Measurements from ENCODE around the gene SLC15A2.
"Not testable (repeated sequence)": the region's sequence is repeated elsewhere in the genome, so short reads cannot be mapped to it uniquely, and the experiment has no call there.

Gene SLC15A2

DNA sequence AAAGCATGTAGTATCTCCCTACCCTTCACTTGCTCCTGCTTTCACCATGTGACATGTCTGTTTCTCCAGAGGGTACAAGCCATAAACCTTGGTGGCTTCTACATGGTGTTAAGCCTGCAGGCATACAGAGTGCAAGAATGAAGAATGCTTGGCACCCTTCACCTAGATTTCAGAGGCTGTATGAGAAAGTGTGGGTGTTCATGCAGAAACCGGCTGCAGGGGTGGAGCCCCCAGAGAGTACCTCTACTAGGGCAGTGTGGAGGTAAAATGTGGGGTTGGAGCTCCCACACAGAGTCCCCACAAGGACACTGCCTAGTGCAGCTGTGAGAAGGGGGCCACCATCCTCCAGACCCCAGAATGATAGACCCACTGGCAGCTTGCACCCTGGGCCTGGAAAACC is 32.2 kb downstream of the SLC15A2 start:
- no peak for DNase-seq (ENCODE audit: low spot score)

DNA sequence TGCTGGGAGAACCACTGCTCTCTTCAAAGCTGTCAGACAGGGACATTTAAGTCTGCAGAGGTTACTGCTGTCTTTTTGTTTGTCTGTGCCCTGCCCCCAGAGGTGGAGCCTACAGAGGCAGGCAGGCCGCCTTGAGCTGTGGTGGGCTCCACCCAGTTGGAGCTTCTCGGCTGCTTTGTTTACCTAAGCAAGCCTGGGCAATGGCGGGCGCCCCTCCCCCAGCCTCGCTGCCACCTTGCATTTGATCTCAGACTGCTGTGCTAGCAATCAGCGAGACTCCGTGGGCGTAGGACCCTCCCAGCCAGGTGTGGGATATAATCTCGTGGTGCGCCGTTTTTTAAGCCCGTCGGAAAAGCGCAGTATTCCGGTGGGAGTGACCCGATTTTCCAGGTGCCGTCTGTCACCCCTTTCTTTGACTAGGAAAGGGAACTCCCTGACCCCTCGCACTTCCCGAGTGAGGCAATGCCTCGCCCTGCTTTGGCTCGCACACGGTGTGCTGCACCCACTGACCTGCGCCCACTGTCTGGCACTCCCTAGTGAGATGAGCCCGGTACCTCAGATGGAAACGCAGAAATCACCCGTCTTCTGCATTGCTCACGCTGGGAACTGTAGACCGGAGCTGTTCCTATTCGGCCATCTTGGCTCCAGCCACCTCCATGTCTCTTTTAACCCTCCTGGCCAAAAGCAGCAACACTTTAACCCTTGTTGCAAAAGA is 44.1 kb downstream of the SLC15A2 start:
- not testable (repeated sequence) for DNase-seq (ENCODE audit: low spot score)

DNA sequence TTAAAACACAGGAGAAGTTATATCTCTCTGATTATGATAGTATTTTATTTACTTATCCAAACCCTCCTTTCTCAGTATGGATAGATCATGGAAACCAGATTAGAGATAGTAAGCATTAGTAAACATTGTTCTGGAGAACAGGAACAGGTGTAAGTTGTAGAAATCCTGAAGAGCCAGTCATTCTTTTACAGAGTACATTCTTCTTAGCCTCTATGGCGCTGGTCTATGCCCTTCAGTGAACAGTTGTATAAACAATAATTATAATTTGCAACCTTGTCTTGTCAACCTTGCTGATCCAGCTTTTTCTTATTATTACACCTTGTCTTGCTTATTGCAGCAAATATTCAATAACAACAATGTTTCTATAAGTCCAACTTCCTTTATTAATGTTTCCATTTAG is 47.4 kb downstream of the SLC15A2 start:
- DNase-seq (ENCODE audit: low spot score), result no peak

DNA sequence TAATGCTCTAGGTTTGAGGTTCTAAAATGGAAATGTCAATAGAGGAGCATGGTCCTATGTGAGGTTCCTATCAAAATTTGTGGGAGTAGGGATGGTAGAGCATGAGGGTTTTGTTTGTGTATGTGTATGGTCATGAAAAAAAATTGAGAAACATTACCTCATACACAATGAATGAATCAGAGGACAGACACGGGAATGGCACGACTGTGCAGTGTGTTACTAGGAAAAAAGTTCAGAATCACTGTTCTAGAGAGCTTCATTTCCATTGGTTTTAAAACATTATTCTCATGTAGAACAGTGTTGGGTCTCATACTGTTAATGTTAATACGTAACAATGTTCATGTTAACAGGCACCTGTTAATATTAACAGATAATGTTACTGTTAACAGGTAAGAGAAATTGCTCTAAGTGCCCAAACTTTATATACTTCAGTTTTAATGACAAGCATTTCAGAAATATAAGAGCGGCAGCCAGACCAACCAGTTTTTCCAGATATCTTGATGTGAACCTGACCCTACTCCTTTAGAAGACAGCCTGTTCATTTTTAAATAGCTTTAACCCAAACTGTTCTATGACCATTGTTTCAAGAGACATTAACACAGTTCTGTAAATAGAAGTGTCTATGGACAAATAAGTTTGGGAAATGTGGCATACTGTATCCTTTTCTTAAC is 48.0 kb downstream of the SLC15A2 start:
- no peak for DNase-seq (ENCODE audit: low spot score)

DNA sequence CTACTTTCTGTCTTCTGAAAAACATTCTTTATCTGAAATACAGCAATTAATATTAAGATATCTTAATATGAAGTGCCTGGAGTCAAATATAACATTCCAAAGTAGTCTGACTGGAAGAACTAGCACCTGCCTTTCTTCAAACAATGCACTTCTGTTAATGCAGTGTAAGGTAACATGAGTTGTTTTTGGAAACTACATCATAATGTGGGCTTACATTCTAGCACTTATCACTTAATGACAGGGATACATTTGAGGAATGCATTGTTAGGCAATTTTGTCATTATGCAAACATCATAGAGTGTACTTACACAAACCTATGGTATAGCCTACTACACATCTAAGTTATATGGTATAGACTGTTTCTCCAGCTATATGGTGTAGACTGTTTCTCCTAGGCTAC is 49.2 kb downstream of the SLC15A2 start:
- DNase-seq (ENCODE audit: low spot score), result no peak

DNA sequence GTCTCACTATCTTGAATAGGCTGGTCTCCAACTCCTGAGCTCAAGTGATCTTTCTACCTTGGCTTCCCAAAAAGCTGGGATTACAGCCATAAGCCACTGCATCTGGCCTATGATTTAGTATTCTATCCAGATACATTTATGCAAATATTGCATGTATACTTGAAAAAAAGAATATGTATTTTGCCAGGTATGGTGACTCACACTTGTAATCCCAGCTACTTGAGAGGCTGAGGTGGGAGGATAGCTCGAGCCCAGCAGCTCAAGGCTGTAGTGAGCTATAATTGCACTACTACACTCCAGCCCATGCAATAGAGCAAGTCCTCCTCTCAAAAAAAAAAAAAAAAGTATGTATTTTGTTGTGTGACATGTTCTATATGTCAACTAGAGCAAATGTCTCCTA is 54.4 kb downstream of the SLC15A2 start:
- no peak for DNase-seq (ENCODE audit: low spot score)

DNA sequence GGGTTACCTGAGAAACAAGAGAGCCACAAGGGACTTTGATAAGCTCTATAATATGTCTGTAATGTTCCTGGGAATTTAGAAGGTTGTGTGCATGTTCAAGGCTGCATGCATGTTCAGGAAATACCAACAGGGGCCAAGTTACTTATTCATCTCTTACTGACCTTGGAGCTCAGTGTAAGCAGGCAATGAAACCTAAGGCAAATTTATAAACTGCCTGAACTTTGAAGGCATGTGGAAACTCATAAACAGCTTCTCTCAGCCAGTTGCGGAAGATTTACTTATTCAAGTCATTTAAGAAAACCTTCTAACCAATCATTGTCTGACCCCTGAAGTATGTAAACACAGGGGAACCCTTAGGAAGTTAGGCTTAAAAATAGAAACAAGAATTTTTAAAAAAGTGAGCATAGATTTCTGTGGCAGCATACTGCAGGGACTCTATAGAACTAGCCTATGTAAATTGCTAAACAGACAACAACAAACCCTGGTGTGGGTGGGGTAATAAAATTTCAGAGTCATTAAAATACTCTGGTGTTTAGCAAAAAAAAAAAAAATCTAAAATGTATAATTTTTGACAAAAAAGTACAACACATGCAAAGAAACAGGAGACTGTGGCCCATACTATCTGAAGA is 57.2 kb downstream of the SLC15A2 start:
- no peak for DNase-seq (ENCODE audit: low spot score)

DNA sequence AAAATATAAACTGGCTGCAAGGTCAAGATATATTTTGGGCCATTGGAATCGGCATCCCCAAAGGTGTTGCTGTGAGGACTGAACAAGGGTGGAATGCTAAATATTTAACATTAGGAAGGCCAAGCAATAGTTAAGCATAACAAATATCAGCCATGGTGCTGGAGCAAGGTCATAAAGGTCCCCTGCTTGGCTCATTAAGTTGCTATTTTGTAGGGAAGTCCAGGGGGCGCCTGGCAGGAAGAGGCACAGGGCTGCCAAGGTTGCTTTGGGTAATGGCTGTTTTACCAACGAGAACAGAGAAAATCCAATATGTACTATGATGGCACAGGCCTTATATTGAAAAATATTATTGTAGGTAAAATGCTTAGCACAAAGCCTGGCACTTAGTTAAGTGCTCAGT is 62.2 kb downstream of the SLC15A2 start:
- no peak for DNase-seq (ENCODE audit: low spot score)

DNA sequence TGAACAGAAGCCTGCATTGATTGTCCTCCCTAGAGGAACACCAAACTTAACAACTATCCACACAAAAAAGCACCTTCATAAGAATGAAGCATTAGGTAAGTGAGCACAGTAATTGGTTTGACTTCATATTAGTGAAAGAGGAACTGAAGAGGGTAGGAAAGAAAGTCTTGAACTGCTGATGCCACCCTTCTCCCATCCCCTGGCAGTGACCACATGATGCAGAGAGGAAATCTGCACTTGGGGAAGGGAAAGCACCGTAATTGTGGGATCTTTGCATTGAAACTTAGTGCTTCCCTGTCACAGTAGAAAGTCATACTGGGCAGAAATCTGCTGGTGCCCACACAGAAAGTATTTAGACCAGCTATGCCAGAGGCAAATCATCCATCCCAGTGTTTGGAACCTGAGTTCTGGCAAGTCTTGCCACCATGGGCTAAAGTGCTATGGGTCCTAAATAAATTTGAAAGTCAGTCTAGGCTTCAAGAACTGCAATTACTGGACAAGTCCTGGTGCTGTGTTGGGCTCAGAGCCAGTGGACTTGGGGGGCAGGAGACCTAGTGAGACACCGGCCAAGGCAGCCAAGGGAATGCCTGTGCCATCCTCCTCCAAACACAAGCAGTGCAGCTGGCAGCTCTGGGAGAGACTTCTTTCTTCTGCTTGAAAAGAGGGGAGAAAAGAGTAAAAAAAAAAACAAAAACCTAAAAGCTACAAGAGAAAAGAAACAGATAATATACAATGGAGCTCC is 63.6 kb downstream of the SLC15A2 start:
- DNase-seq (ENCODE audit: low spot score), result peak; percentile 59

DNA sequence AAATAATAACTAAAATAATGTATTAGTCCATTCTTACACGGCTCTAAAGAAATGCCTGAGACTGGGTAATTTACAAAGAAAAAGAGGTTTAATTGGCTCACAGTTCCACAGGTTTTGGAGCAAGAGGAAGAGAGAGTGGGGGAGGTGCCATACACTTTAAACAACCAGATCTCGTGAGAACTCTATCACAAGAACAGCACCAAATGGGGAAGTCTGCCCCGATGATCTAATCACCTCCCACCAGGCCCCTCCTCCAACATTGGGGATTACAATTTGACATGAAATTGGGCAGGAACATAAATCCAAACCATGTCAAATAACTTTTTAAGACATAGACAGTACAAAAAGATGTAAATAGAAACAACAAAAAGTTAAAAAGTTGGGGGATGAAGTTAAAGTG is 64.6 kb downstream of the SLC15A2 start:
- no peak for DNase-seq (ENCODE audit: low spot score)

DNA sequence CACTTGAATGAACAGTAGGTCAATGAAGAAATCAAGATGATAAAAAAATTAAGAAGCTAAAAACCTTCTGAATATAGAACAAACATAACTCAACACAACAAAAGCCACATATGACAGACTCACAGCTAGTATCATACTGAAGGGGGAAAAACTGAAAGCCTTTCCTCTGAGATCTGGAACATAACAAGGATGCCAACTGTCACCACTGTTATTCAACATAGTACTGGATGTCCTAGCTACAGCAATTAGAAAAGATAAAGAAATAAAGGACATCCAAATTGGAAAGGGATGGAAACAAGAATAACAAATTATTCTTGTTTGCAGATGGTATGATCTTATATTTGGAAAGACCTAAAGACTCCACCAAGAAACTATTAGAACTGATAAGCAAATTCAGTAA is 67.1 kb downstream of the SLC15A2 start:
- DNase-seq (ENCODE audit: low spot score), result no peak

DNA sequence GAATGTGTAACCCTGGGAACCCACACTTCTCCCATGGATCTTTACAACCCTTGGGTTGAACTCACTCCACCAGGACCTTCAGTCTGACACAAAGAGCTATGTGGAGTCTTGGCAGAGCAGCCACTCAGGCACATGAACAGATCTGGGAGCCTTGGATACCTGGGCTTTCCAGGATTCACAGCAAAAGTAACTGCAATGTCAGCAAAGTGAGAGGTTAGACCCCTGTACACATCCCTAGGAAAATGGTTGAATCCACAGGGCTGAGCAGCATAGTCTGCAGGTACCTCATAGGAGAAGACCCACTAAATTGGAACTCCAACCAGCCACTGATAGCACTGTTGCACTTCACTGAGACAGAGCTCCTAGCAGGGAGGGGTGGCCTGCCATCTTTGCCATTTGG is 68.2 kb downstream of the SLC15A2 start:
- DNase-seq (ENCODE audit: low spot score), result no peak

DNA sequence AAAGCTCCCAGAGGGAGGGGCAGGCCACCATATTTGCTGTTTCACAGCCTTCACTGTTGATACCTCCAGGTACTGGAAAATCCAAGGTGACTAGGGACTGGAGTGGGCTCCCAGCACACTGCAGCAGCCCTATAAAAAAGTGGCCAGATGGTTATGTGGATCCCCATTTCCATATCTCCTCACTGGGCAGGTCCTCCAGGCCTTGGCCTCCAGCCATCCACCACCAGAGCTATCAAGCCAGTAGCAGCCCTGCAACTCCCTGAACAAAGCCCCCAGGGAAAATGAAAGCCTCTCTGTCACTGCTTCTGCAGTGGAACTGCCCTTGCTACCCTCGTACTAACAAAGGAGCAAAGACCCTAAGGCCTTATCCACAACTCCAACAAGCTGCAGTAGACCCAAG is 69.4 kb downstream of the SLC15A2 start:
- no peak for DNase-seq (ENCODE audit: low spot score)

DNA sequence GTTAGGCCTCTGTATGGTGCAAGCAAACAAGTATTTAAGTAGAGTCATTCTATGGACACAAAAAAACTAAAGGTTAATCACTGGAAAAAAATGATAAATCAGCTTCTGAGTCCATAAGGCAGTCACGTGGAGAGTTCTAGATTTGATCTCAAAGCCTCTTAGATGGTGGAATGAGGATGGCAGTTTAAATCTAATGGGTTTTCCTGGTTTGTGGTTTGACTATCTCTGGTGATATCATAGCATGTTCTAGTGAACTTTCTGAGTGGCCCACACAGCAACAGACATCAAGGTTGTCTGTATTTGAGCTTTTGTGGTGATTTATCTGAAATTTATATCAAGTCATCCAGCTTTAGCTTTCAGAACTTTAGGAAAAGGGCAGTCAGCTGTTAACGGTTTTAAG is 75.4 kb downstream of the SLC15A2 start:
- no peak for DNase-seq (ENCODE audit: low spot score)

DNA sequence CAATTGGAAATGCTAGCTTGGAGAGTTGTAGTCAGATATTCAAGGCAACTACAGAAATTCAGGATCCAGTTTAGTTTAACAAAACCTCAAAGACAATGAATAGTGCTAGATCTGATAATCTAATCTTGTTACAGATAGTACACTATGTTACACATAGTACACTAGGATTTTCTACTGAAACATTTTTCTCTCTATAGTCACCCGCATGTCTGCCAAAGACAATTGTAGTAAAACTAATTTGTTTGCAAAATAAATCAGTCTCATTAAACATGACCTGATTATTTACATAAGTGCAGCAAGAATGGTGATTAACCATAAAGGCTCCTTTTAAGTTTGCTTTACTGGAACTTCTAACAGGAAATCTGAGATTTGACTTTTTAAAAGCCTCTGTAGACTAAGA is 75.8 kb downstream of the SLC15A2 start:
- DNase-seq (ENCODE audit: low spot score), result no peak

DNA sequence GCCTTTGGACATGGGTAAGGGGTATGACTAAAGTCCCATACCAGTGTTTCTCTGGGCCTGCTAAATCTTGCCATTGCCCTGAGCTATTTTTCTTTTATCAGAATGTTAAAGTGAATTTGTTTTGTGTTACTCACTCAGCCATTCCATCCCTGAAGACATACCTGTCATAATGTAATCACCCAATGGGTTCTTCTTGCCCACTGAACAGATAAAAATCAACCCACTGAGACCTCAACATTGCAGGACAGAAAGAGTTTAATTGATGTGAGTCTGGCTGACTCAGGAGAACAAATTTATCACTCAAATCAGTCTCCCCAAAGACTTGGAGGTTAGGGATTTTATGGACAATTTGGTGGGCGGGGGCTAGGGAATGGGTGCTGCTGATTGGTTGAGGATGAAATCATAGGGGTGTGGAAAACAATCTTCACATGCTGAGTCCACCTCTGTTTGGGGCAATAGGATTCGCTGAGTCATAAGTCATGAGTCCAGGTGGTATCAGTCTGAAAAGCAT is 80.5 kb downstream of the SLC15A2 start:
- no peak for DNase-seq (ENCODE audit: low spot score)

DNA sequence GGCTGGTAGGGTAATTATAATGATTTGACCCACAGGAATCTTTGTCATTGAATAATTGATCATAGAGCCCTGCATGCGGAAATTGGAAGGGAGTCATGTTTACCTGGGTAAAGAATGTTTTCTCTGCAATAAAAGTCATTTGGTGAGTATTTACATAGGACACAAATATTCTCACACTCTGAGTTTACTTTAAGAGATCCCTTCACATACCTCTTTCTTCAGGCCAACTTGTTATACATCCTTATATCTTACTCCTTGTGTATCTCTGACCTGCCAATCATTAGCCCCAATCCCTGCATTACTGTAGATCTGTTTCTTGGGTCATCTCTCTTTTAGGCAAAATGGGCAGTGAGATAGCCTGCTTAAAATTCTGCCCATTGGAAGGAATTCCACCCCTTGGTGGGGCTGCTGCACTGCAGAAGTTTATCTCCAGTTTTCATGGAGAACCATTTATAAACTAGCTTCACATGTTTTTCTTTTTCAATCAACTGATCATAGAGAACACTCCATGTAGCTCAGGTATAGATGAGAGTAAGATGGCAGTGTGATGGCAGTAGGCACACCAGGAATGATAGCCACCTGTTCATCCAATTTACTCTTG is 81.6 kb downstream of the SLC15A2 start:
- DNase-seq (ENCODE audit: low spot score), result no peak

DNA sequence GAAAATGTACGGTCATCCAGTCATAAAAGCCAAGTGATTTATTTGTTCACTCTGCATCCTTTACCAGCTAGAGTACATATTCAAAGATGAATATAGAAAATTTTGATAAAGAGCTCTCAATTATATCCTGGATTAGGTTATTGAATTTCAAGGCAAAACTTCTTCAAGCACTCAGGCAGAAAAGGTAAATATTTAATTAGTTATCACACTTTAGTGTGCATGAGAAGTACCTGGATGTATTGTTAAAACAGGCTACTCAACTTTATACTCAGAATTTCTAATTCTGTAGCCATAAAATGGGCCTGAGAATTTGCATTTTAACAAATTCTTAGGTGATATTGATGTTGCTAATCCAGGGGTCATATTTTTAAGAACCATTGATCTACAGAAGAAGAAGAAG is 82.5 kb downstream of the SLC15A2 start:
- no peak for DNase-seq (ENCODE audit: low spot score)

DNA sequence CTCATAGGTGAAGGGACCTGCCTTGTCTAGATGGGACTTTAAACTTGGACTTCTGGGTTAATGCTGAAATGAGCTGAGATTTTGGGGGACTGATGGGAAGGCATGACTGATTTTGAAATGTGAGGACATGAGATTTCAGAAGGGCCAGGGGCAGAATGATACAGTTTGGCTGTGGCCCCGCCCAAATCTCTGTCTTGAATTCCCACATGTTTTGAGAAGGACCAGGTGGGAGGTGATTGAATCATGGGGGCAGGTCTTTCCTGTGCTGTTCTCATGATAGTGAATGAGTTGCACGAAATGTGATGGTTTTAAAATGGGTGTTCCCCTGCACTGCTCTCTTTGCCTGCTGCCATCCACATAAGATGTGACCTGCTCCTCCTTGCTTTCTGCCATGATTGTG is 85.0 kb downstream of the SLC15A2 start:
- no peak for DNase-seq (ENCODE audit: low spot score)

DNA sequence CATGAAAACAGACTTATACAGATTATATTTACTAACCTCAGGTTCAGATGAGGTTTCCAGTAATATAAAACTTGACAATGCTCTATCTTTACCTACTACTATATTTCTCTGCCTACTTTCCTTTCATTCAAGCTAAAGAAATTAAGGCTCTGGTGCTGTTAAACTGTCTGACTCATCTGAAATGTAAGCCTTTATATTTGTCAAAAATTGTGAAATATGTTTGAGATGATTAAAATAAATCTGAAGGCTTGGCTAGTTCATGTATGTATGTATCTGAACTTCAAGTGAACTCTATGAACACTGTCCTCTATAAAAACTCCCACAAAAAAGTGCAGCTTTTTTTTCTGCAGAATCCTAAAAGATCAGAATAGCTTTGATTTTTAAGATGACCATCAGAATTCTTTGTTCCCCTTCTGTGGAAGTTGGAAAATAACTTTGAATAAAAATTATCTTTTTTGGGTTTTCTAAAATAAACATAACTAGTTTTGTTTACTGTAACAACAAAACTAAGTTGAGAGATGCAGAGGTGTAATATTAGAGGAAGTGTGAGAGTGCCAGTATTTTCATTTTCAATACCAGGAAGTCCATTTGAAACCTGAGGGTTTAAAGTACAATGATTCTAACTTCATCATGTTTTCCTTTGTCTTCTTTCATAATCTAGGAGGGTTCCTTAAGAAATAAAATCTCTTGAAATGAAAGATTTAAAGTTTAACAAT is 85.7 kb downstream of the SLC15A2 start:
- DNase-seq (ENCODE audit: low spot score), result no peak

DNA sequence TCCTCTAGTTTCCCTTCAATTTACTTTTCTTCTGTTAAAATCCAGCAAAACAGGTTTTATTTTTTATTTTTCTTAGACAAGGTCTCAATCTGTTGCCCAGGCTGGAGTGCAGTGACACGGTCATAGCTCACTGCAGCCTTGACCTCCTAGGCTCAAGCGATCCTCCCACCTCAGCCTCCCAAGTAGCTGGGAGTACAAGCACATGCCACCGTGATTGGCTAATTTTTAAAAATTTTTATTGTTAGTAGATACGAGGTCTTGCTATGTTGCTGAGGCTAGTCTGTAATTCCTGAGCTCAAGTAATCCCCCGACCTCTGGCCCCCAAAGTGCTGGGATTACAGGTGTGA is 86.2 kb downstream of the SLC15A2 start:
- no peak for DNase-seq (ENCODE audit: low spot score)

DNA sequence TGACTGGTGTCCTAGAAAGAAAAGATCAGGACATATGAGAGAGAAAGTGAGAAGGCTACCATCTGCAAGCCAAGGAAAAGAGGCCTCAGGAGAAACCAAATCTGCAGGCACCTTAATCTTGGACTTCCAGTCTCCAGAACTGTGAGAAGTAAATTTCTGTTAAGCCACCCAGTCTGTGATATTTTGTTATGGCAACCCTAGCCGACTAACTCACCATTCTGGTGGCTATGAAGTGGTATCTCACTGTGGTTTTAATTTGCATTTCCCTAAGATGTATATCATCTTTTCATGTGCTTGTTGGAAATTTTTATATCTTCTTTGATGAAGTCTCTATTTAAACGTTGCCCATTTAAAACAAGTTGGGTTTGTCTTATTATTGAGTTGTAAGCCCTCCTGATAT is 87.3 kb downstream of the SLC15A2 start:
- no peak for DNase-seq (ENCODE audit: low spot score)

Data from globus pallidus (tissue), 1 donor.